Hippocampal formation (tissue), 2 donors: ENCODE data around the gene GRIK3.
A peak's percentile ranks its signal among the peaks of the same experiment; 100 is the strongest.

Experiments used
- DNase-seq, 2 donors: peaks; one replicate each; lab custom pipeline; 2025; lab: John Stamatoyannopoulos, UW

GRIK3 gene

GRCh38 chr1:37043101-37043500 lies 8.8 kb upstream of the GRIK3 start:
- DNase-seq: no peak

GRCh38 chr1:37042506-37042905 lies 8.2 kb upstream of the GRIK3 start:
- DNase-seq: no peak

GRCh38 chr1:37041483-37041882 lies 7.2 kb upstream of the GRIK3 start:
- no peak for DNase-seq

- DNase-seq: no peak
Measured at GRCh38 chr1:37040773-37041172, 6.5 kb upstream of the GRIK3 start.

- DNase-seq: no peak
Measured at GRCh38 chr1:37040261-37040660, 5.9 kb upstream of the GRIK3 start.

GRCh38 chr1:37038227-37039093 lies 4.1 kb upstream of the GRIK3 start:
- DNase-seq: peak; percentile 62 to 72

GRCh38 chr1:37037690-37038089 lies 3.4 kb upstream of the GRIK3 start:
- DNase-seq: no peak

GRCh38 chr1:37036667-37037053 lies 2.3 kb upstream of the GRIK3 start:
- no peak for DNase-seq

- DNase-seq: no peak
Measured at GRCh38 chr1:37035796-37036666, 1.7 kb upstream of the GRIK3 start.

GRCh38 chr1:37035014-37035691 lies 838 bp upstream of the GRIK3 start:
- no peak for DNase-seq

GRCh38 chr1:37033355-37034101 lies 787 bp downstream of the GRIK3 start:
- DNase-seq: no peak

- DNase-seq: no peak
Measured at GRCh38 chr1:37032660-37033354, 1.5 kb downstream of the GRIK3 start.

GRCh38 chr1:37031871-37032270 lies 2.4 kb downstream of the GRIK3 start:
- no peak for DNase-seq

- no peak for DNase-seq
Measured at GRCh38 chr1:37031429-37031828, 2.9 kb downstream of the GRIK3 start.

GRCh38 chr1:37028981-37029617 lies 5.2 kb downstream of the GRIK3 start:
- no peak for DNase-seq

- DNase-seq: no peak
Measured at GRCh38 chr1:37021502-37021901, 12.8 kb downstream of the GRIK3 start.

- no peak for DNase-seq
Measured at GRCh38 chr1:37020653-37021277, 13.6 kb downstream of the GRIK3 start.

GRCh38 chr1:37018510-37018909 lies 15.8 kb downstream of the GRIK3 start:
- DNase-seq: no peak

- DNase-seq: no peak
Measured at GRCh38 chr1:37017720-37018119, 16.6 kb downstream of the GRIK3 start.

- DNase-seq: no peak
Measured at GRCh38 chr1:37016121-37016520, 18.2 kb downstream of the GRIK3 start.
